BLaER1 treated with 17β-estradiol and CSF1 and Interleukin-3, amounts not matched to agents 10 nM and 100 nM (cell line): Measurements from ENCODE around the gene AIDA.
"Not testable (repeated sequence)": the region's sequence is repeated elsewhere in the genome, so short reads cannot be mapped to it uniquely, and the experiment has no call there.

Experiments
- H3K27ac ChIP-seq, 11 experiments: shearing (Covaris generic); formaldehyde crosslinking; 2 replicates each; pipeline ENCODE4 v1.8.1; 2022
- H3K27me3 ChIP-seq, 11 experiments: shearing (Covaris generic); formaldehyde crosslinking; 2 replicates each; pipeline ENCODE4 v1.8.1; 2022
- H3K36me3 ChIP-seq, 11 experiments: shearing (Covaris generic); formaldehyde crosslinking; 2 replicates each; pipeline ENCODE4 v1.8.1; 2022
- H3K4me1 ChIP-seq, 10 experiments: shearing (Covaris generic); formaldehyde crosslinking; 2 replicates each; pipeline ENCODE4 v1.8.1; 2022
- H3K4me2 ChIP-seq, 11 experiments: shearing (Covaris generic); formaldehyde crosslinking; 2 replicates each; pipeline ENCODE4 v1.8.1; 2022
- H3K4me3 ChIP-seq, 10 experiments: shearing (Covaris generic); formaldehyde crosslinking; 2 replicates each; pipeline ENCODE4 v1.8.1; 2022
- H3K9ac ChIP-seq, 11 experiments: shearing (Covaris generic); formaldehyde crosslinking; 2 replicates each; pipeline ENCODE4 v1.8.1; 2022
- H3K9me3 ChIP-seq, 11 experiments: shearing (Covaris generic); formaldehyde crosslinking; replicated peaks in 1 of 11; 2 replicates each; pipeline ENCODE4 v1.8.1; 2022
- H4K20me1 ChIP-seq, 11 experiments: shearing (Covaris generic); formaldehyde crosslinking; 2 replicates each; pipeline ENCODE4 v1.8.1; 2022
- Cebpa-rat ChIP-seq, 11 experiments: shearing (Covaris generic); IDR thresholded peaks; 2 replicates each; pipeline ENCODE4 v1.8.1; 2022

AIDA gene

DNA sequence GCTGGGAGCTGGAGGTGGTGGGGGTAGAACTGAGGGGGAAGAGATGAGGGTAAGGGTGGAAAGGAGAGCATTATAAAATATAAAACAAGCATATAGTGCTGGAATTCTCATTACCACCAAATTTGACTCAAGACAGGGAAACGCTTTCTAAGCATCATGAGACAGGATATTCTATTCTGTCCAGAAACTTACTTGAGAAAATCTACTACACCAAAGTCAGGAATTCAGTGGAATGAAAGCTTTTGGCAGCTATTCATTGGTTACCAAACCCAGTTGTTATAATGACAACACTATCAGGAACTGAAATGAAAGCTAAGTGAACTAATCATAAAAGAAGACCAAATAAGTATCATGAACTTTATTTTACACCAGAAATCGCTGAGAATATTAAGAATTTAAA is 14.5 kb downstream of the AIDA start:
- Histone ChIP-seq H3K27me3 (no peaks in the 10 kb centered on the region), H3K9ac (no peak overlapping the region), H4K20me1 (peaks cover 0 to 19% (median 0%) of the 10 kb centered on the region in 11 experiments; a peak in 7 of 22 replicates), H3K36me3 (peaks cover 37 to 85% (median 55%) of the 10 kb centered on the region in 11 experiments), H3K9me3 (peaks cover 0 to 10% (median 3%) of the 10 kb centered on the region in 11 experiments; a peak in 6 of 22 replicates), H3K4me2 (no peak overlapping the region), H3K4me1 (no peaks in the 10 kb centered on the region), H3K4me3 (no peak overlapping the region), H3K27ac (no peak overlapping the region)
- TF ChIP-seq Cebpa-rat (IDR thresholded peaks at IDR 0.05) = no peak

DNA sequence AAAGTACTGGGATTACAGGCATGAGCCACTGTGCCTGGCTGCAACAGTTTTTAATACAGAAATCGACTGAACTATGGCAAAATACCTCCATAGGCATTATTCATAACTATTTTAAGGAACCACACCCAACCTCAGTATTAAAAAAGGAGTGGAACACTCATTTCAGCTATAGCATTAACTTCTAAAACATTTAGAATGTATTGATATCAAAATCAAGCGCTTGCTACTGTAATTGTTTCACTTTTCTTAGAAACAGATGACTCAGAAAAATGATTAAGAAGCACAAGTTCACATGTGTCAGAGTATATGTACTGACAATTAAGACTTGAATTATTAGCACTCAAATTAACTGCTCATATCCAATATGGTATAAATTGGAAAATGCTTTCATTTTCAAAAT is 15.1 kb downstream of the AIDA start:
- H3K9ac ChIP-seq = no peak overlapping the region

DNA sequence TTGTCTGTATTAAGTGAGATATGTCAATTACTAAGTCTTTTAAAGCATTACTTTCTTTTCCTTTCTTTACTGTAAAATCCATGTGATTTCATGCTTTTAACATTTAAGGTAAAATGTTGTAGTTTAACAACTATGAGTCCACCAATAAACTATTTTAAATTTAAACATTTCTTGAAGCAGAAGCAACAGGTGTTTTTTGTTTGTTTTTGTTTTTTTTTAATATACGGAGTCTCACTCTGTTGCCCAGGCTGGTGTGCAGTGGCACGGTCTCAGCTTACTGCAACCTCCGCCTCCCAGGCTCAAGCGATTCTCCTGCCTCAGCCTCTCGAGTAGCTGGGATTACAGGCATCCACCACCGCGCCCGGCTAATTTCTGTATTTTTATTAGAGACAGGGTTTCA is 15.6 kb downstream of the AIDA start:
- H3K27ac ChIP-seq = no peak overlapping the region
- no peak overlapping the region for H3K9ac ChIP-seq
- no peak overlapping the region for H3K4me3 ChIP-seq
- H3K9me3 ChIP-seq = peaks cover 0 to 10% (median 3%) of the 10 kb centered on the region in 11 experiments; a peak in 6 of 22 replicates
- no peaks in the 10 kb centered on the region for H3K4me1 ChIP-seq
- H3K27me3 ChIP-seq = no peaks in the 10 kb centered on the region
- peaks cover 31 to 85% (median 53%) of the 10 kb centered on the region in 11 experiments for H3K36me3 ChIP-seq
- peaks cover 0 to 19% (median 0%) of the 10 kb centered on the region in 11 experiments; a peak in 7 of 22 replicates for H4K20me1 ChIP-seq
- TF ChIP-seq Cebpa-rat (IDR thresholded peaks at IDR 0.05) = no peak
- no peak overlapping the region for H3K4me2 ChIP-seq

More for the DNA sequence above, 15.1 kb downstream of the AIDA start:
- Histone ChIP-seq H3K9me3 (peaks cover 0 to 10% (median 3%) of the 10 kb centered on the region in 11 experiments; a peak in 6 of 22 replicates), H3K27me3 (no peaks in the 10 kb centered on the region), H3K4me3 (no peak overlapping the region), H4K20me1 (peaks cover 0 to 19% (median 0%) of the 10 kb centered on the region in 11 experiments; a peak in 7 of 22 replicates), H3K27ac (no peak overlapping the region), H3K36me3 (peaks cover 34 to 85% (median 55%) of the 10 kb centered on the region in 11 experiments), H3K4me1 (no peaks in the 10 kb centered on the region), H3K4me2 (no peak overlapping the region)
- no peak for TF ChIP-seq Cebpa-rat (IDR thresholded peaks at IDR 0.05)

DNA sequence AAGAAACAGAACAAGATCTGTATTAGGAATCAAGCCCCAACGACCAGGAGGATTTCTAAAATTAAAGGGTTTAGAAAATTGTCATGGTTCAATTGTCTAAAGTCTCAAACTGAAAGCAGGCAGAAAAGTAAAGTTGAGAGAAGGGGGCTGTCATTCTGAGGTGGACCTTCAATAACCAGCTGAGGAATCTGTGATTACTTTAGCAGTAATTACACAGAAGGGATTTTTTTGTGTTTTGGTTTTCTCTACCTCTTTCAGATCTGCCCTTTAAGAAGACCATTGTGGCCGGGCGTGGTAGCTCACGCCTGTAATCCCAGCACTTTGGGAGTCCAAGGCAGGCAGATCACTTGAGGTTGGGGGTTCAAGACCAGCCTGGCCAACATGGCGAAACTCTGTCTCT is 17.4 kb downstream of the AIDA start:
- no peak overlapping the region for H3K4me2 ChIP-seq
- H3K4me1 ChIP-seq = no peaks in the 10 kb centered on the region
- no peak overlapping the region for H3K27ac ChIP-seq
- peaks cover 0 to 27% (median 4%) of the 10 kb centered on the region in 11 experiments; a peak in 7 of 22 replicates for H4K20me1 ChIP-seq
- TF ChIP-seq Cebpa-rat (IDR thresholded peaks at IDR 0.05) = no peak
- no peak overlapping the region for H3K9ac ChIP-seq
- peaks cover 0 to 3% (median 0%) of the 10 kb centered on the region in 11 experiments; a peak in 4 of 22 replicates for H3K9me3 ChIP-seq
- H3K4me3 ChIP-seq = no peak overlapping the region
- no peaks in the 10 kb centered on the region for H3K27me3 ChIP-seq
- H3K36me3 ChIP-seq = peaks cover 21 to 81% (median 38%) of the 10 kb centered on the region in 11 experiments

DNA sequence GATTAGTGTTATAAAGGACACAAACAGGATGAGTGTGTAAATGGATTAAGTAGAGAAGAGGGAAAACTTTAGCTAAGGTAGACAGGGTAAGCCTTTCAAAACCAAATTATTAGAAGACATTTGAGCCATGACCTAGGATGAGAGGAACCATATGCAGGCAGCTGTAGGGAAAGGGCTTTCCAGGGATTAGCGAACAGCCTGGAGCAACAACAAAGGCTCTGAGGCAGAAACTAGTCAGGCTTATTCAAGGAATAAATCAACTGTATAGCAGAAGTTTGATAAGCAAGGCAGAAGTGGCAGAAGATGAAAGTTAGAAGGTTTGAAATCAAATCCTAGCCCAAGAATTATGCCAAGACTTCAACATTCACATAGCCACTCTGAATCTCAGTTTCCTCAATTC is 21.3 kb downstream of the AIDA start:
- no peaks in the 10 kb centered on the region for H3K27me3 ChIP-seq
- no peak overlapping the region for H3K27ac ChIP-seq
- H3K4me2 ChIP-seq = no peak overlapping the region
- H4K20me1 ChIP-seq = peaks cover 0 to 23% (median 4%) of the 10 kb centered on the region in 11 experiments; a peak in 7 of 22 replicates
- TF ChIP-seq Cebpa-rat (IDR thresholded peaks at IDR 0.05) = no peak
- H3K9me3 ChIP-seq = no peaks in the 10 kb centered on the region
- no peak overlapping the region for H3K4me3 ChIP-seq
- H3K9ac ChIP-seq = no peak overlapping the region
- peaks cover 24 to 86% (median 48%) of the 10 kb centered on the region in 11 experiments for H3K36me3 ChIP-seq
- H3K4me1 ChIP-seq = no peaks in the 10 kb centered on the region

DNA sequence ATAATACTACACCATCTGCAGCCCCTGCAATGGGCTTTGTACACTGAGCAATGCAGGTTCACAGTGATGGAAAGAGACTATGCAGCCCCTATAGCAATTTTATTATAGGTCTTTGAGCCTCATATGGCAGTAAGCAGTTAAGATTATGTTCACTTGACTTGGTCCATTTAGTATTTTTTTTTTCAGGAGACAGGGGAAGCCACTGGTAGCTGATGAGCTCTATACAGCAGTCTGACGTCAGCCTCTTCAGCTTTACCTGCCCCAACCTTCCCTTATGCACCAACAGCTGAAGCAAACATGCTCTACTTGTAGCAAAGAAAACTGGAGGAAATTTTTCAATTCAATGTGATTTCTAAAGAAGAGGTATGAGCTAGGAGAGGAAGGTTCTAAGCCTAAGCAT is 32.2 kb downstream of the AIDA start:
- H4K20me1 ChIP-seq = peaks cover 0 to 3% (median 0%) of the 10 kb centered on the region in 11 experiments; a peak in 1 of 22 replicates
- no peaks in the 10 kb centered on the region for H3K27me3 ChIP-seq
- H3K36me3 ChIP-seq = peaks cover 23 to 79% (median 46%) of the 10 kb centered on the region in 11 experiments
- H3K4me1 ChIP-seq = no peaks in the 10 kb centered on the region
- H3K4me3 ChIP-seq = no peak overlapping the region
- H3K27ac ChIP-seq = no peak overlapping the region
- H3K4me2 ChIP-seq = no peak overlapping the region
- no peak for TF ChIP-seq Cebpa-rat (IDR thresholded peaks at IDR 0.05)
- H3K9me3 ChIP-seq = no peaks in the 10 kb centered on the region
- no peak overlapping the region for H3K9ac ChIP-seq

DNA sequence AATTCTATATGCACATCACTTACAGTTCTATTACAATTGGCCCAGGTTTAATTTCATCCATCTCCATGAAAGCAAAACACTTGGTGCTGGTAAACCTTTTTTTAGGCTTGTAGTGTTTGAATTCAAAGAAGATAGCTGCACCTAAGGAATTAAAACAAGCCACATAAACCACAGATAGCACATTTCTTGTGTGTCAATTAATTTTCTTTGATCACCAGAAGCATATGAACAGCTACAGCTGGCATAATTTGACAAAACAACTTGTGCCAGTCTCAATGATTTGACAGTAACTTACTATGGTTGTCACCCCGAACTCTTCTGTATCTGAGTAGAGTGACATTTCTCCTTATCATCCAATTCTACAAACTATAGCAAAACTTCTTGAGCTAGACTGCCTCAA is 42.2 kb downstream of the AIDA start:
- Histone ChIP-seq H3K4me1 (no peaks in the 10 kb centered on the region), H3K27me3 (no peaks in the 10 kb centered on the region), H3K27ac (no peak overlapping the region), H3K4me2 (no peak overlapping the region), H3K36me3 (peaks cover 69 to 85% (median 79%) of the 10 kb centered on the region in 11 experiments), H3K9ac (no peak overlapping the region), H3K9me3 (no peaks in the 10 kb centered on the region), H4K20me1 (peaks cover 0 to 5% (median 0%) of the 10 kb centered on the region in 11 experiments; a peak in 2 of 22 replicates), H3K4me3 (no peak overlapping the region)
- no peak for TF ChIP-seq Cebpa-rat (IDR thresholded peaks at IDR 0.05)

DNA sequence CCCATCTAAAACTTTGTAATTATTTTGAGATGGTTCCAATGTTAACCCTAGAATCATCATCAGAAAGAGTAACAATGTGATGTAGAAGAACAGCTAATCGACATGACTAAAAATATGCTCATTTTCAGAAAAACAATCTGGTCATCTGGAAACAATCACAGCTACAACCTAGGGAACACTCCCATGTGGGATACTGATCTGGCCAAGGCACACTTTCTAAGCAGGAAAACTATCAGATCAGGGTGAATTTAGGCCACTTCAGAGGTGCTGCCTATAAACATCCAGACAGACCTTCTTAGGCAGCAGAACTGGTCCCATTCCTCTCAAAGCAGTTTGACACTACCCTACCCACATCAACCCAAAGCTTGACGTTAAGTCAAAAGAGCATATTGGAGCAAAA is 43.2 kb downstream of the AIDA start:
- not testable (repeated sequence) for H3K9me3 ChIP-seq, H3K4me3 ChIP-seq, H3K9ac ChIP-seq, H3K27me3 ChIP-seq, H3K4me2 ChIP-seq, H4K20me1 ChIP-seq, H3K27ac ChIP-seq, H3K4me1 ChIP-seq
- H3K36me3 ChIP-seq = peaks cover 69 to 85% (median 79%) of the 10 kb centered on the region in 11 experiments

DNA sequence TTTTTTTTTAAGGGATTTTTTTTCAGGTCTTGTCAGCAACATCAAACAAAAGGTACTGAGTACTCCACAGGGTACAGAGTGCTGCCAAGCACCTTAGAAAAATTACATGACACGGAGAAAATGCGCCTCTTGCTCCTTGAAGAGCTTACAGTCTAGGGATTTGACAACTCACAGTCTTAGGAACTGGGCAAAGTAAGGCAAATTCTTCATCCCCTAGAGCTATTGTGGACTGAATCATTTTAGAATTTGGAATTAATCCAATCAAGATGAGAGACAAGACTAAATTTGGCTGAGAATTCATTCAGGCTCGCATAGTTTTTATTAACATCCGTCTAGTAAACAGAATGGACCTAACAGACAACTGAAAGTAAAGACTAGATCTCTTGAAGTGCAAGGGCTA is 44.1 kb downstream of the AIDA start:
- H3K36me3 ChIP-seq = peaks cover 69 to 85% (median 81%) of the 10 kb centered on the region in 11 experiments

DNA sequence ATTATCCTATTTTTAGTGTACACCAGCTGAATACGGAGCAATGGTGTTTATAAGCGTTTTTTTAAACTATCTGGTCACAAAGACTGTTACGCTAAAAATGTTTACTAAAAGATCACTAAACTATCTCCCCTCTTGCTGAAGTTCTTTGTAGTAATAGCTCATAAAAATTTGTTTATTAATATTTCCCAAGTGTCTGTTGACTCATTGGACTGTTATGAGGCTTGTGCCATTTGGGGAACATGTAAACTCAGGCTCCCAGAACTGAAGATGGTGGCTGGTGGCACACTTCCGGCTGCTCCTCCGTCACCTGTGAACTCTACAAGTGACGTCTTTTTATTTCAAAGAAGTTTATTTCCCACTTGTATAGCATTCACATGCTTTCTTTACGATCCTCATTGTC is 46.3 kb downstream of the AIDA start:
- H3K9ac ChIP-seq = no peak overlapping the region
- H4K20me1 ChIP-seq = peaks cover 0 to 2% (median 0%) of the 10 kb centered on the region in 11 experiments; a peak in 2 of 22 replicates
- no peak overlapping the region for H3K4me3 ChIP-seq
- H3K27ac ChIP-seq = no peak overlapping the region
- H3K4me1 ChIP-seq = no peaks in the 10 kb centered on the region
- H3K27me3 ChIP-seq = no peaks in the 10 kb centered on the region
- peaks cover 71 to 85% (median 81%) of the 10 kb centered on the region in 11 experiments for H3K36me3 ChIP-seq
- TF ChIP-seq Cebpa-rat (IDR thresholded peaks at IDR 0.05) = no peak
- H3K9me3 ChIP-seq = no peaks in the 10 kb centered on the region
- no peak overlapping the region for H3K4me2 ChIP-seq

More for the DNA sequence above, 44.1 kb downstream of the AIDA start:
- H3K27me3 ChIP-seq, H3K9ac ChIP-seq, H3K4me2 ChIP-seq, H4K20me1 ChIP-seq, H3K27ac ChIP-seq, H3K4me1 ChIP-seq, H3K9me3 ChIP-seq, H3K4me3 ChIP-seq: not testable (repeated sequence)
